ENCODE measurements around the gene TP53I3.
A peak's percentile ranks its signal among the peaks of the same experiment; 100 is the strongest.

TP53I3 gene

GRCh38 chr2:24077879-24078278, 6.8 kb downstream of the TP53I3 start:
- Histone ChIP-seq H3K4me2 (ENCODE audit: insufficient read depth, low read length, poor library complexity, severe bottlenecking) (no peak overlapping the region), H3K4me1 (ENCODE audit: control insufficient read depth in 2 of 2, insufficient read depth in 1 of 2, low read depth in 1 of 2, low read length in 2 of 2) (peaks cover 2 to 6% of the 10 kb centered on the region in 2 donors), H4K91ac (ENCODE audit: low read depth, low read length, poor library complexity) (no peak overlapping the region), H2BK15ac (ENCODE audit: low read length) (no peak overlapping the region), H3K14ac (ENCODE audit: low read length) (no peak overlapping the region), H3K36me3 (replicated peaks in 1 of 2; ENCODE audit: control insufficient read depth in 2 of 2, insufficient read depth in 2 of 2, low read length in 2 of 2) (peaks cover 14 to 64% of the 10 kb centered on the region in 2 donors), H2BK12ac (ENCODE audit: low read length) (no peak overlapping the region), H3K9ac (ENCODE audit: low read depth, low read length, poor library complexity) (no peak overlapping the region), H3K27me3 (ENCODE audit: control insufficient read depth in 3 of 3, insufficient read depth in 3 of 3, low read depth in 1 of 3, low read length in 3 of 3) (no peaks in the 10 kb centered on the region), H3K4me3 (ENCODE audit: low read length in 2 of 2) (no peak overlapping the region), H3K4ac (ENCODE audit: low read length) (no peak overlapping the region), H2AK5ac (ENCODE audit: low read depth, low read length) (no peak overlapping the region), H3K79me1 (ENCODE audit: low read depth, low read length) (no peaks in the 10 kb centered on the region), H3K18ac (ENCODE audit: low read length) (no peak overlapping the region), H3K23ac (ENCODE audit: low read depth, low read length, poor library complexity) (no peak overlapping the region), H3K27ac (replicated peaks; ENCODE audit: low read length) (no peak overlapping the region), H4K8ac (ENCODE audit: low read depth, low read length) (no peak overlapping the region), H2BK5ac (ENCODE audit: low read length) (no peak overlapping the region), H2BK120ac (ENCODE audit: low read depth, low read length) (no peak overlapping the region), H2AFZ (ENCODE audit: low read length) (no peak overlapping the region), H3K9me3 (replicated peaks in 1 of 2; ENCODE audit: control insufficient read depth in 2 of 2, insufficient read depth in 1 of 2, low read depth in 1 of 2, low read length in 2 of 2) (no peaks in the 10 kb centered on the region)
- no peak for DNase-seq (ENCODE audit: low spot score)
- no CpG with 5 or more reads among the region's 2 CpGs for WGBS, 2 donors (ENCODE audit: extremely low coverage in 2 of 2, insufficient read length in 2 of 2, insufficient replicate concordance in 1 of 2)

GRCh38 chr2:24077535-24077877, 7.1 kb downstream of the TP53I3 start:
- Histone ChIP-seq H3K18ac (ENCODE audit: low read length) (no peak overlapping the region), H3K79me1 (ENCODE audit: low read depth, low read length) (no peaks in the 10 kb centered on the region), H3K27me3 (ENCODE audit: control insufficient read depth in 3 of 3, insufficient read depth in 3 of 3, low read depth in 1 of 3, low read length in 3 of 3) (no peaks in the 10 kb centered on the region), H4K91ac (ENCODE audit: low read depth, low read length, poor library complexity) (no peak overlapping the region), H3K9ac (ENCODE audit: low read depth, low read length, poor library complexity) (peak overlapping the region; percentile 82), H3K27ac (replicated peaks; ENCODE audit: low read length) (no peak overlapping the region), H3K9me3 (replicated peaks in 1 of 2; ENCODE audit: control insufficient read depth in 2 of 2, insufficient read depth in 1 of 2, low read depth in 1 of 2, low read length in 2 of 2) (no peaks in the 10 kb centered on the region), H3K4ac (ENCODE audit: low read length) (no peak overlapping the region), H3K4me1 (ENCODE audit: control insufficient read depth in 2 of 2, insufficient read depth in 1 of 2, low read depth in 1 of 2, low read length in 2 of 2) (peaks cover 2 to 6% of the 10 kb centered on the region in 2 donors), H2AFZ (ENCODE audit: low read length) (no peak overlapping the region), H2BK12ac (ENCODE audit: low read length) (no peak overlapping the region), H2AK5ac (ENCODE audit: low read depth, low read length) (peak overlapping the region; percentile 95), H4K8ac (ENCODE audit: low read depth, low read length) (peak overlapping the region; percentile 52), H2BK15ac (ENCODE audit: low read length) (no peak overlapping the region), H3K14ac (ENCODE audit: low read length) (no peak overlapping the region), H3K36me3 (replicated peaks in 1 of 2; ENCODE audit: control insufficient read depth in 2 of 2, insufficient read depth in 2 of 2, low read length in 2 of 2) (peaks cover 11 to 64% of the 10 kb centered on the region in 2 donors), H3K4me2 (ENCODE audit: insufficient read depth, low read length, poor library complexity, severe bottlenecking) (peak overlapping the region; percentile 84), H2BK5ac (ENCODE audit: low read length) (no peak overlapping the region), H3K4me3 (ENCODE audit: low read length in 2 of 2) (peak overlapping the region; percentile 83 to 89), H3K23ac (ENCODE audit: low read depth, low read length, poor library complexity) (no peak overlapping the region), H2BK120ac (ENCODE audit: low read depth, low read length) (no peak overlapping the region)
- DNase-seq (ENCODE audit: low spot score): no peak
- WGBS, 2 donors (ENCODE audit: extremely low coverage in 2 of 2, insufficient read length in 2 of 2, insufficient replicate concordance in 1 of 2): no CpG with 5 or more reads among the region's 9 CpGs

- Histone ChIP-seq H3K4ac (ENCODE audit: low read length) (peak overlapping the region; percentile 53), H3K9me3 (replicated peaks in 1 of 2; ENCODE audit: control insufficient read depth in 2 of 2, insufficient read depth in 1 of 2, low read depth in 1 of 2, low read length in 2 of 2) (no peaks in the 10 kb centered on the region), H3K9ac (ENCODE audit: low read depth, low read length, poor library complexity) (peak overlapping the region; percentile 82), H3K18ac (ENCODE audit: low read length) (peak overlapping the region; percentile 78), H2BK120ac (ENCODE audit: low read depth, low read length) (no peak overlapping the region), H2BK12ac (ENCODE audit: low read length) (no peak overlapping the region), H3K79me1 (ENCODE audit: low read depth, low read length) (no peaks in the 10 kb centered on the region), H3K4me2 (ENCODE audit: insufficient read depth, low read length, poor library complexity, severe bottlenecking) (peak overlapping the region; percentile 84), H3K27ac (replicated peaks; ENCODE audit: low read length) (no peak overlapping the region), H3K14ac (ENCODE audit: low read length) (no peak overlapping the region), H3K4me3 (ENCODE audit: low read length in 2 of 2) (peak overlapping the region; percentile 83 to 89), H4K91ac (ENCODE audit: low read depth, low read length, poor library complexity) (no peak overlapping the region), H2AFZ (ENCODE audit: low read length) (peak overlapping the region; percentile 80), H3K27me3 (ENCODE audit: control insufficient read depth in 3 of 3, insufficient read depth in 3 of 3, low read depth in 1 of 3, low read length in 3 of 3) (no peaks in the 10 kb centered on the region), H2AK5ac (ENCODE audit: low read depth, low read length) (peak overlapping the region; percentile 95), H2BK5ac (ENCODE audit: low read length) (no peak overlapping the region), H3K36me3 (replicated peaks in 1 of 2; ENCODE audit: control insufficient read depth in 2 of 2, insufficient read depth in 2 of 2, low read length in 2 of 2) (peaks cover 6 to 64% of the 10 kb centered on the region in 2 donors), H4K8ac (ENCODE audit: low read depth, low read length) (peak overlapping the region; percentile 52), H3K23ac (ENCODE audit: low read depth, low read length, poor library complexity) (peak overlapping the region; percentile 78), H3K4me1 (ENCODE audit: control insufficient read depth in 2 of 2, insufficient read depth in 1 of 2, low read depth in 1 of 2, low read length in 2 of 2) (peaks cover 2 to 6% of the 10 kb centered on the region in 2 donors), H2BK15ac (ENCODE audit: low read length) (no peak overlapping the region)
- DNase-seq (ENCODE audit: low spot score): no peak
- WGBS, 2 donors (ENCODE audit: extremely low coverage in 2 of 2, insufficient read length in 2 of 2, insufficient replicate concordance in 1 of 2): no CpG with 5 or more reads among the region's 41 CpGs
Observed at GRCh38 chr2:24076849-24077534, 7.6 kb downstream of the TP53I3 start.

- H3K4ac ChIP-seq (ENCODE audit: low read length): peak within 1 kb of the TSS; percentile 53
- H3K79me1 ChIP-seq (ENCODE audit: low read depth, low read length): no peaks in the 10 kb centered on the region
- peak; percentile 96 for DNase-seq (ENCODE audit: low spot score)
- H4K8ac ChIP-seq (ENCODE audit: low read depth, low read length): no peak within 1 kb of the TSS
- peaks cover 2 to 6% of the 10 kb centered on the region in 2 donors for H3K4me1 ChIP-seq (ENCODE audit: control insufficient read depth in 2 of 2, insufficient read depth in 1 of 2, low read depth in 1 of 2, low read length in 2 of 2)
- peak within 1 kb of the TSS; percentile 78 for H3K18ac ChIP-seq (ENCODE audit: low read length)
- peak within 1 kb of the TSS; percentile 84 for H3K4me2 ChIP-seq (ENCODE audit: insufficient read depth, low read length, poor library complexity, severe bottlenecking)
- H2BK15ac ChIP-seq (ENCODE audit: low read length): no peak within 1 kb of the TSS
- no peaks in the 10 kb centered on the region for H3K27me3 ChIP-seq (ENCODE audit: control insufficient read depth in 3 of 3, insufficient read depth in 3 of 3, low read depth in 1 of 3, low read length in 3 of 3)
- peak within 1 kb of the TSS; percentile 95 for H2AK5ac ChIP-seq (ENCODE audit: low read depth, low read length)
- no peak within 1 kb of the TSS for H3K14ac ChIP-seq (ENCODE audit: low read length)
- H2AFZ ChIP-seq (ENCODE audit: low read length): peak within 1 kb of the TSS; percentile 80
- H3K9me3 ChIP-seq (replicated peaks in 1 of 2; ENCODE audit: control insufficient read depth in 2 of 2, insufficient read depth in 1 of 2, low read depth in 1 of 2, low read length in 2 of 2): no peaks in the 10 kb centered on the region
- H3K36me3 ChIP-seq (replicated peaks in 1 of 2; ENCODE audit: control insufficient read depth in 2 of 2, insufficient read depth in 2 of 2, low read length in 2 of 2): peaks cover 5 to 70% of the 10 kb centered on the region in 2 donors
- peak within 1 kb of the TSS; percentile 82 for H3K9ac ChIP-seq (ENCODE audit: low read depth, low read length, poor library complexity)
- no peak within 1 kb of the TSS for H2BK5ac ChIP-seq (ENCODE audit: low read length)
- no peak within 1 kb of the TSS for H2BK12ac ChIP-seq (ENCODE audit: low read length)
- WGBS, 2 donors (ENCODE audit: extremely low coverage in 2 of 2, insufficient read length in 2 of 2, insufficient replicate concordance in 1 of 2): no CpG with 5 or more reads among the region's 64 CpGs
- peak within 1 kb of the TSS; percentile 78 for H3K23ac ChIP-seq (ENCODE audit: low read depth, low read length, poor library complexity)
- peak within 1 kb of the TSS; percentile 67 for H3K27ac ChIP-seq (replicated peaks; ENCODE audit: low read length)
- H2BK120ac ChIP-seq (ENCODE audit: low read depth, low read length): no peak within 1 kb of the TSS
- no peak within 1 kb of the TSS for H4K91ac ChIP-seq (ENCODE audit: low read depth, low read length, poor library complexity)
- peak within 1 kb of the TSS; percentile 83 to 89 for H3K4me3 ChIP-seq (ENCODE audit: low read length in 2 of 2)
Observed at GRCh38 chr2:24075915-24076848, 8.5 kb downstream of the TP53I3 start, which contains the start of gene SF3B6. Gene SF3B6 (minus strand): TSS chr2:24076326. CDS start chr2:24076229, 97 bp downstream.

Data from neuronal stem cell (in vitro differentiated cells).